WTC11 (cell line): ENCODE measurements around the gene MED23.

ENCODE experiments used
- CTCF ChIP-seq: fragments of 200-600 bp; IDR thresholded peaks from 2 replicates; pipeline ENCODE4 v1.8.0; 2022; ENCODE audit warnings: antibody characterized with exemption
- IRF2 ChIP-seq: sonication (generic); formaldehyde crosslinking; IDR thresholded peaks from 2 replicates; pipeline ENCODE4 v1.8.0; 2022; ENCODE audit warnings: low read depth, missing genetic modification reagents, borderline replicate concordance
- SOX15 ChIP-seq: fragments of 250-450 bp; sonication (Bioruptor Pico); IDR thresholded peaks from 2 replicates; pipeline ENCODE4 v1.9.0; 2021; ENCODE audit warnings: mild to moderate bottlenecking

GRCh38 chr6:131629651-131630050 lies 1.6 kb upstream of the MED23 start:
- TF ChIP-seq CTCF (no peak), SOX15 (CRISPR knock-in tag) (no peak), IRF2 (no peak)
